ENCODE measurements around the gene SNX7.

GRCh38 chr1:98792123-98792522 lies 130.6 kb downstream of the SNX7 start:
- TF ChIP-seq FOXM1 (IDR thresholded peaks at IDR 0.05; ENCODE audit: low read depth) (no peak), RAD21 (IDR thresholded peaks at IDR 0.05; ENCODE audit: low read length) (peak; percentile 63), POLR2AphosphoS5 (IDR thresholded peaks at IDR 0.05; ENCODE audit: low read depth, low read length) (no peak), CTCF (IDR thresholded peaks at IDR 0.05) (peak; percentile 13; the same call in 1 of the 2 replicates), MXI1 (IDR thresholded peaks at IDR 0.05; ENCODE audit: low read depth, low read length) (no peak), TEAD4 (IDR thresholded peaks at IDR 0.05; ENCODE audit: borderline replicate concordance, insufficient read depth) (no peak), EZH2phosphoT487 (IDR thresholded peaks at IDR 0.05; ENCODE audit: borderline replicate concordance, low read depth) (no peak), CHD2 (IDR thresholded peaks at IDR 0.05; ENCODE audit: low read length, partially characterized antibody) (no peak), USF1 (IDR thresholded peaks at IDR 0.05; ENCODE audit: borderline replicate concordance, low read depth) (no peak), YY1 (IDR thresholded peaks at IDR 0.05; ENCODE audit: low read depth) (no peak), USF2 (IDR thresholded peaks at IDR 0.05; ENCODE audit: borderline replicate concordance, low read depth, low read length) (no peak)
